Gastroesophageal sphincter (tissue), 4 donors: Measurements from ENCODE around the gene UBAP1L. TPM values are rescaled to one million over a fixed set of nuclear protein-coding genes. Genes with fewer than 3 reads are reported as not detected.
"Not testable (repeated sequence)": the region's sequence is repeated elsewhere in the genome, so short reads cannot be mapped to it uniquely, and the experiment has no call there.

ENCODE experiments used
- ATAC-seq: fragments of 150-250 bp; one replicate; pipeline ENCODE4 v1.9.1; 2016; ENCODE audit warnings: mild to moderate bottlenecking, moderate library complexity
- H3K27ac ChIP-seq, 4 donors: fragments of 200-600 bp; sonication (generic) in 3 of 4; 1 replicate in 3 of 4; 2 replicates in 1 of 4; pipeline ENCODE4 v1.5.1; 2016 to 2019
- H3K27me3 ChIP-seq: fragments of 200-600 bp; sonication (generic); one replicate; pipeline ENCODE4 v1.5.1; 2019
- H3K36me3 ChIP-seq, 2 donors: fragments of 200-600 bp; sonication (generic); one replicate each; pipeline ENCODE4 v1.5.1; 2019; ENCODE audit warnings: control low read depth in 1 of 2
- H3K4me1 ChIP-seq, 3 donors: fragments of 200-600 bp; sonication (generic); 1 replicate in 2 of 3; 2 replicates in 1 of 3; pipeline ENCODE4 v1.5.1; 2016 to 2019; ENCODE audit warnings: control low read depth in 2 of 3
- H3K4me3 ChIP-seq, 2 donors: fragments of 200-600 bp; sonication (generic); one replicate each; pipeline ENCODE4 v1.5.1; 2019; ENCODE audit warnings: mild to moderate bottlenecking in 1 of 2, moderate library complexity in 1 of 2
- H3K9me3 ChIP-seq, 3 donors: fragments of 200-600 bp; sonication (generic); one replicate each; pipeline ENCODE4 v1.5.1; 2017 to 2019; ENCODE audit warnings: control low read depth in 2 of 3
- CTCF ChIP-seq, 4 experiments: fragments of 200-600 bp in 2 of 4; fragments of 450-650 bp in 2 of 4; sonication (generic) in 1 of 4; IDR thresholded peaks; one replicate each; pipeline ENCODE4 v1.5.1; 2017 to 2019; ENCODE audit warnings: antibody characterized with exemption in 4 of 4, mild to moderate bottlenecking in 2 of 4, moderate library complexity in 2 of 4
- EP300 ChIP-seq: sonication (generic); formaldehyde crosslinking; IDR thresholded peaks from one replicate; pipeline ENCODE4 v1.6.1; 2017; ENCODE audit warnings: antibody characterized with exemption, mild to moderate bottlenecking
- POLR2A ChIP-seq, 2 donors: fragments of 450-650 bp; IDR thresholded peaks; one replicate each; pipeline ENCODE4 v1.6.1; 2017; ENCODE audit warnings: antibody characterized with exemption in 2 of 2, mild to moderate bottlenecking in 2 of 2, moderate library complexity in 1 of 2
- POLR2AphosphoS5 ChIP-seq: sonication (generic); formaldehyde crosslinking; IDR thresholded peaks from one replicate; pipeline ENCODE4 v1.6.1; 2017; ENCODE audit warnings: antibody characterized with exemption
- WGBS, 2 donors: methylation state at CpG; one replicate each; pipeline ENCODE4 v1.1.5; 2018; ENCODE audit warnings: low coverage in 1 of 2; 5-methylcytosine and 5-hydroxymethylcytosine counted together
- total RNA-seq, 4 donors: library from RNA; depleted of rRNA; stranded (reverse); fragments of >200 nt; gene quantifications; one replicate each; pipeline ENCODE4 v1.1.0, GENCODE V29; 2016

UBAP1L gene
- total RNA-seq, 4 donors from 2014 or later, result 0.12 to 7.5 (median 3.0) TPM

- Histone ChIP-seq H3K27me3 (no peaks in the 10 kb centered on the region), H3K4me3 (no peak overlapping the region), H3K9me3 (no peaks in the 10 kb centered on the region), H3K36me3 (peaks cover 0 to 61% of the 10 kb centered on the region in 2 donors), H3K4me1 (no peaks in the 10 kb centered on the region), H3K27ac (no peak overlapping the region)
- 35 to 52% methylated on average over 2 to 3 of the region's 3 CpGs for WGBS, 2 donors
- TF ChIP-seq CTCF (IDR thresholded peaks at IDR 0.05) (no peak), POLR2A (IDR thresholded peaks at IDR 0.05) (no peak), POLR2AphosphoS5 (no peak), EP300 (no peak)
- no peak for ATAC-seq
Observed at GRCh38 chr15:65147902-65148301, 32.9 kb upstream of the UBAP1L start.

GRCh38 chr15:65146438-65146837, 31.4 kb upstream of the UBAP1L start:
- WGBS, 2 donors, result 64 to 77% methylated on average over 1 to 4 of the region's 4 CpGs
- Histone ChIP-seq H3K9me3 (no peaks in the 10 kb centered on the region), H3K4me3 (no peak overlapping the region), H3K4me1 (no peaks in the 10 kb centered on the region), H3K27ac (no peak overlapping the region), H3K27me3 (no peaks in the 10 kb centered on the region), H3K36me3 (peaks cover 0 to 46% of the 10 kb centered on the region in 2 donors)
- ATAC-seq, result no peak
- no peak for TF ChIP-seq EP300
- TF ChIP-seq CTCF (IDR thresholded peaks at IDR 0.05), result no peak
- no peak for TF ChIP-seq POLR2AphosphoS5
- TF ChIP-seq POLR2A (IDR thresholded peaks at IDR 0.05), result no peak

- ATAC-seq, H3K4me3 ChIP-seq, H3K36me3 ChIP-seq, H3K4me1 ChIP-seq, H3K27me3 ChIP-seq, H3K9me3 ChIP-seq, H3K27ac ChIP-seq: not testable (repeated sequence)
- 79% methylated on average over 4 to 5 of the region's 6 CpGs for WGBS, 2 donors
Observed at GRCh38 chr15:65138631-65139030, 23.6 kb upstream of the UBAP1L start.

GRCh38 chr15:65137893-65138292, 22.9 kb upstream of the UBAP1L start:
- H3K27ac ChIP-seq, H3K36me3 ChIP-seq, H3K4me1 ChIP-seq, H3K9me3 ChIP-seq, ATAC-seq, H3K27me3 ChIP-seq, H3K4me3 ChIP-seq: not testable (repeated sequence)
- 96 to 100% methylated on average over 2 to 3 of the region's 4 CpGs for WGBS, 2 donors

- H3K4me3 ChIP-seq, ATAC-seq, H3K36me3 ChIP-seq, H3K27ac ChIP-seq, H3K9me3 ChIP-seq, H3K27me3 ChIP-seq: not testable (repeated sequence)
- 93 to 95% methylated on average over 3 of the region's 7 CpGs for WGBS, 2 donors
- peaks cover 2 to 17% (median 7%) of the 10 kb centered on the region in 3 donors for H3K4me1 ChIP-seq
Observed at GRCh38 chr15:65137089-65137488, 22.1 kb upstream of the UBAP1L start.

GRCh38 chr15:65134538-65134937, 19.5 kb upstream of the UBAP1L start:
- H3K9me3 ChIP-seq, result no peaks in the 10 kb centered on the region
- WGBS, 2 donors, result 97% methylated on average over 4 of the region's 8 CpGs; no CpG with 5 or more reads in 1 of the 2 donors
- H3K36me3 ChIP-seq, result peaks cover 0 to 14% of the 10 kb centered on the region in 2 donors
- no peaks in the 10 kb centered on the region for H3K27me3 ChIP-seq
- H3K27ac ChIP-seq, result no peak overlapping the region
- TF ChIP-seq POLR2AphosphoS5 (no peak), POLR2A (IDR thresholded peaks at IDR 0.05) (no peak), CTCF (IDR thresholded peaks at IDR 0.05) (no peak), EP300 (no peak)
- H3K4me1 ChIP-seq, result peaks cover 5 to 38% (median 18%) of the 10 kb centered on the region in 3 donors
- no peak overlapping the region for H3K4me3 ChIP-seq
- no peak for ATAC-seq
